Measurements from ENCODE around the gene SUPT20HL2.

The SUPT20HL2 gene

GRCh38 chrX:24332878-24333277, 19.0 kb upstream of the SUPT20HL2 start:
- Histone ChIP-seq H3K4me3 (ENCODE audit: low read length) (no peak overlapping the region), H3K4me1 (ENCODE audit: control insufficient read depth, low read length) (no peaks in the 10 kb centered on the region), H3K79me2 (ENCODE audit: control insufficient read depth, low read length) (no peaks in the 10 kb centered on the region), H4K20me1 (ENCODE audit: control insufficient read depth, insufficient read depth, low read depth, low read length) (no peaks in the 10 kb centered on the region), H3K9me3 (ENCODE audit: control insufficient read depth, insufficient read depth, low read length) (no peaks in the 10 kb centered on the region), H3K27ac (ENCODE audit: low read depth, low read length) (no peak overlapping the region), H3F3A (ENCODE audit: control insufficient read depth, insufficient read depth) (no peaks in the 10 kb centered on the region), H3K36me3 (ENCODE audit: control insufficient read depth, low read length) (no peaks in the 10 kb centered on the region), H3K4me2 (ENCODE audit: low read length) (no peak overlapping the region), H3K27me3 (ENCODE audit: control insufficient read depth, low read length) (no peaks in the 10 kb centered on the region), H3K9me2 (replicated peaks; ENCODE audit: control insufficient read depth, low read length) (no peaks in the 10 kb centered on the region)
- TF ChIP-seq EZH2phosphoT487 (IDR thresholded peaks at IDR 0.05; ENCODE audit: borderline replicate concordance, low read length), result no peak
- no peak for TF ChIP-seq CTCF (IDR thresholded peaks at IDR 0.05; ENCODE audit: low read depth, low read length, poor library complexity, severe bottlenecking)

- H3K4me2 ChIP-seq (ENCODE audit: low read length), result no peak overlapping the region
- no peaks in the 10 kb centered on the region for H3K27me3 ChIP-seq (ENCODE audit: control insufficient read depth, low read length)
- H3K9me2 ChIP-seq (replicated peaks; ENCODE audit: control insufficient read depth, low read length), result no peaks in the 10 kb centered on the region
- TF ChIP-seq CTCF (IDR thresholded peaks at IDR 0.05; ENCODE audit: low read depth, low read length, poor library complexity, severe bottlenecking) (no peak), EZH2phosphoT487 (IDR thresholded peaks at IDR 0.05; ENCODE audit: borderline replicate concordance, low read length) (no peak)
- H3K27ac ChIP-seq (ENCODE audit: low read depth, low read length), result no peak overlapping the region
- H3K36me3 ChIP-seq (ENCODE audit: control insufficient read depth, low read length), result no peaks in the 10 kb centered on the region
- no peak overlapping the region for H3K4me3 ChIP-seq (ENCODE audit: low read length)
- no peaks in the 10 kb centered on the region for H3K79me2 ChIP-seq (ENCODE audit: control insufficient read depth, low read length)
- H3K4me1 ChIP-seq (ENCODE audit: control insufficient read depth, low read length), result no peaks in the 10 kb centered on the region
- H4K20me1 ChIP-seq (ENCODE audit: control insufficient read depth, insufficient read depth, low read depth, low read length), result no peaks in the 10 kb centered on the region
- H3K9me3 ChIP-seq (ENCODE audit: control insufficient read depth, insufficient read depth, low read length), result no peaks in the 10 kb centered on the region
- H3F3A ChIP-seq (ENCODE audit: control insufficient read depth, insufficient read depth), result no peaks in the 10 kb centered on the region
These were observed 11.4 kb upstream of the SUPT20HL2 start for GRCh38 chrX:24325231-24325630.

- no peaks in the 10 kb centered on the region for H3K36me3 ChIP-seq (ENCODE audit: control insufficient read depth, low read length)
- no peaks in the 10 kb centered on the region for H4K20me1 ChIP-seq (ENCODE audit: control insufficient read depth, insufficient read depth, low read depth, low read length)
- H3K9me3 ChIP-seq (ENCODE audit: control insufficient read depth, insufficient read depth, low read length), result no peaks in the 10 kb centered on the region
- H3K4me2 ChIP-seq (ENCODE audit: low read length), result no peak overlapping the region
- H3K4me3 ChIP-seq (ENCODE audit: low read length), result no peak overlapping the region
- H3K4me1 ChIP-seq (ENCODE audit: control insufficient read depth, low read length), result no peaks in the 10 kb centered on the region
- no peak overlapping the region for H3K27ac ChIP-seq (ENCODE audit: low read depth, low read length)
- H3K27me3 ChIP-seq (ENCODE audit: control insufficient read depth, low read length), result no peaks in the 10 kb centered on the region
- no peaks in the 10 kb centered on the region for H3K79me2 ChIP-seq (ENCODE audit: control insufficient read depth, low read length)
- H3F3A ChIP-seq (ENCODE audit: control insufficient read depth, insufficient read depth), result no peaks in the 10 kb centered on the region
- H3K9me2 ChIP-seq (replicated peaks; ENCODE audit: control insufficient read depth, low read length), result no peaks in the 10 kb centered on the region
- TF ChIP-seq CTCF (IDR thresholded peaks at IDR 0.05; ENCODE audit: low read depth, low read length, poor library complexity, severe bottlenecking) (no peak), EZH2phosphoT487 (IDR thresholded peaks at IDR 0.05; ENCODE audit: borderline replicate concordance, low read length) (no peak)
These were observed 8.0 kb upstream of the SUPT20HL2 start for GRCh38 chrX:24321741-24322395.

Data from DOHH2 (cell line).